ENCODE data around the gene EPS8. TPM values are rescaled to one million over a fixed set of nuclear protein-coding genes. Genes with fewer than 3 reads are reported as not detected.

Gene EPS8
- total and polyA plus RNA-seq, 12 donors, result 11.4 to 76.8 (median 26.7) TPM

DNA sequence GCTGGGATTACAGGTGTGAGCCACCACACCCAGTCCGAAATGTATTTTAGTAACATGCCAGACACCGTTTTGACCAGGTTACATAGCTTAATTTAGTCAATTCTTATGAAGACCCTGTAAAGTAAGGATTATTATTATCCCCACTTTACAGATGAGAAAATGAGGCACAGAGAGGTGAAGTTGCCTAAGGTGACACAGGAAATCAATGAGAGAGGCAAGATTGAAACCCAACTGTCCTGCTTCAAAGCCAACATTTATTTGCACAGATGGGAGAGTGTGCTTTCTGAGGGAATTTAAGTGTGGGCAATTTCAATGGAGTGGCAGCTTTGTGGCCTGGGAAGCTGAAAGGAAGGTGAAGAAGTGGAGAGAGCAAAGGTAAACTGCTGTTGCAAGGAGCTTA lies 19.1 kb upstream of the EPS8 start:
- intact Hi-C loops (cut with DNase I), result no loop called here
- Histone ChIP-seq H3K4me3 (no peak overlapping the region), H3K27ac (no peak overlapping the region), H3K27me3 (no peaks in the 10 kb centered on the region), H3K4me1 (replicated peaks in 1 of 2) (no peaks in the 10 kb centered on the region), H3K36me3 (replicated peaks in 1 of 2) (no peaks in the 10 kb centered on the region), H3K9me3 (replicated peaks in 1 of 3) (no peaks in the 10 kb centered on the region)
- 71 to 84% (median 76%) methylated on average over 2 of the region's 2 CpGs for WGBS, 4 donors
- TF ChIP-seq, protein P1, sequence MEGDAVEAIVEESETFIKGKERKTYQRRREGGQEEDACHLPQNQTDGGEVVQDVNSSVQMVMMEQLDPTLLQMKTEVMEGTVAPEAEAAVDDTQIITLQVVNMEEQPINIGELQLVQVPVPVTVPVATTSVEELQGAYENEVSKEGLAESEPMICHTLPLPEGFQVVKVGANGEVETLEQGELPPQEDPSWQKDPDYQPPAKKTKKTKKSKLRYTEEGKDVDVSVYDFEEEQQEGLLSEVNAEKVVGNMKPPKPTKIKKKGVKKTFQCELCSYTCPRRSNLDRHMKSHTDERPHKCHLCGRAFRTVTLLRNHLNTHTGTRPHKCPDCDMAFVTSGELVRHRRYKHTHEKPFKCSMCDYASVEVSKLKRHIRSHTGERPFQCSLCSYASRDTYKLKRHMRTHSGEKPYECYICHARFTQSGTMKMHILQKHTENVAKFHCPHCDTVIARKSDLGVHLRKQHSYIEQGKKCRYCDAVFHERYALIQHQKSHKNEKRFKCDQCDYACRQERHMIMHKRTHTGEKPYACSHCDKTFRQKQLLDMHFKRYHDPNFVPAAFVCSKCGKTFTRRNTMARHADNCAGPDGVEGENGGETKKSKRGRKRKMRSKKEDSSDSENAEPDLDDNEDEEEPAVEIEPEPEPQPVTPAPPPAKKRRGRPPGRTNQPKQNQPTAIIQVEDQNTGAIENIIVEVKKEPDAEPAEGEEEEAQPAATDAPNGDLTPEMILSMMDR (IDR thresholded peaks at IDR 0.05), result no peak
- no peak for TF ChIP-seq POLR2A (IDR thresholded peaks at IDR 0.05)
- no peak for DNase-seq

DNA sequence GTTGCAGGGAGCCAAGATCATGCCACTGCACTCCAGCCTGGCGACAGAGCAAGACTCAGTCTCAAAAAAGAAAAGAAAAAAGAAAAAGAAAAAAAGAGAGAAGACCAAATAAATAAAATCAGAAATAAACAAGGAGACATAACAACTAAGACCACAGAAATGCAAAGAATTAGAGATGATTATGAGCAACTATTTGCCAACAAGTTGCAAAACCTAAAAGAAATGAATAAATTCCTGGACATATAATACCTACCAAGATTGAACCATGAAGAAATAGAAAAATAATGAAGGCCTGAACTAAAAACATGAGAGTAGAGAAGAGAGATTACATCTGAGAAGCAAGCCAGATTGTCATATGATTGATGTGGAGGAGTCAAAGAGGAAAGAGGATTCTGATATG lies 17.6 kb upstream of the EPS8 start:
- no peak for DNase-seq
- 88 to 93% (median 91%) methylated on average over 1 of the region's 1 CpG for WGBS, 4 donors
- Histone ChIP-seq H3K36me3 (replicated peaks in 1 of 2) (no peaks in the 10 kb centered on the region), H3K4me3 (no peak overlapping the region), H3K9me3 (replicated peaks in 1 of 3) (no peaks in the 10 kb centered on the region), H3K4me1 (replicated peaks in 1 of 2) (no peaks in the 10 kb centered on the region), H3K27me3 (no peaks in the 10 kb centered on the region), H3K27ac (no peak overlapping the region)
- intact Hi-C loops (cut with DNase I), result no loop called here
- TF ChIP-seq, protein P1 (IDR thresholded peaks at IDR 0.05), result no peak
- no peak for TF ChIP-seq POLR2A (IDR thresholded peaks at IDR 0.05)

DNA sequence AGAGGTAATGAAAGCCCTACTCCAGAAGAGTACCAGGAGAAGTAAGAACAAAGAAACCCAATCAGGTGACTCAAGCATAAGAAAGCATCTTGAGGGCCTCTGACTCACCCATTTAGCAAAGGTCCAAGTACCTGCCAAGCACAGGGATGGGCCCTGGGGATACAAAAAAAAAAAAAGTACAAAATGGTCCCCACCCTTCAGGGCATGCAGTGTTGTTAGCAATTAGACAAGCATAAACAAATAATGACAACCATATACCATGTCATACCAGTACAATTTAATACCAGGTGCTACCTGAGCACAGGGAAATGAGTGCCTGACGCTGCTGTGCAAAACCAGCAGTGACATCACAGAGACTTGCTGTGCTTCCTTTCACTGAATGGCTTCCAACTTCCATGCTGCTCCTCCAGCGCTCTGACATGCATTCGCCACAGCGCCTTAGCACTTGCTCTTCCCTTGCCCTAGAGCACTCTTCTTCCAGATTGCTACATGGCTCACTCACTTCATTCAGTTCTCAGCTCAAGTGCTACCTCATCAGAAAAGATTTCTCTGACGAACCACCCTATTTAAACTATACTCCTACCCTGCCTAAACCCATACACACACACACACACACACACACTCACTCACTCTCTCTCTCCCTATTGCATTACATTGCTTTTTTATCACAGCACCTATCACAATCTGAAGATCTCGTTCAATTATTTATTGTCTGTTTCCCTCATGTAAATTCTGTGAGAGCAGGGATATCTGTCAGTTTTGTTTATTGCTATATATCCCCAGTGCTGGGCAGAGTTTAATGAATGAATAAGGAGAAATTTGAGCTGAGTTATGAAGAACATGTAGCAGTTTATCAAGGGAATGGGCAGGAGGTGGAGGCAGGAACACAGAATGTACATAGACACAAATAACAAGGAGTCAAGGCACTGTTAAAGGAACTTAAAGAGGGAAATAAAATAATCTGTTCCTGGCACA lies 12.9 kb upstream of the EPS8 start:
- intact Hi-C loops (cut with DNase I), result no loop called here
- 82 to 89% (median 85%) methylated on average over 6 of the region's 6 CpGs for WGBS, 4 donors
- no peak for DNase-seq
- TF ChIP-seq, protein P1 (IDR thresholded peaks at IDR 0.05), result no peak
- TF ChIP-seq POLR2A (IDR thresholded peaks at IDR 0.05), result no peak
- Histone ChIP-seq H3K27ac (no peak overlapping the region), H3K4me1 (replicated peaks in 1 of 2) (no peaks in the 10 kb centered on the region), H3K36me3 (replicated peaks in 1 of 2) (no peaks in the 10 kb centered on the region), H3K27me3 (no peaks in the 10 kb centered on the region), H3K9me3 (replicated peaks in 1 of 3) (no peaks in the 10 kb centered on the region), H3K4me3 (no peak overlapping the region)

DNA sequence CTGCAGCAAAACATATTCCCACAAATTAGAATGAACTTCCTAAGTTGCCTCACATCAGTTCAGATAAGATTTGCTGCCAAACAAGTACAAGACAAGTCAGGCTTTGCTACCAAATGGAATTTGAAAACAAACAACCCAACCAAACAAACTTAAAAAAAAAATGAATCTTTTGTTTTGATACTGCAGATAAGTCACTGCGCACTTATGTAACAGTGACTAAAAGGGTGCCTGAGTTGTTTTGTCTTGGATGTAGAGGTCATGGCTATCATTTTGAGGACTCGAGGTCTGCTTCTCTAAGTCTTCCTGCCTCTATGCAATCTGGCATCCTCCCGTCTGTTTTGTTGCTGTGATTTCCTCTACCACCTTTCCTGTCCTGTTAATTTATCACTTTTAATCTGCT lies 11.1 kb upstream of the EPS8 start:
- Histone ChIP-seq H3K4me3 (no peak overlapping the region), H3K27me3 (no peaks in the 10 kb centered on the region), H3K36me3 (replicated peaks in 1 of 2) (no peaks in the 10 kb centered on the region), H3K4me1 (replicated peaks in 1 of 2) (no peaks in the 10 kb centered on the region), H3K9me3 (replicated peaks in 1 of 3) (no peaks in the 10 kb centered on the region), H3K27ac (no peak overlapping the region)
- 39 to 61% (median 50%) methylated on average over 3 of the region's 3 CpGs for WGBS, 4 donors
- intact Hi-C loops (cut with DNase I), result no loop called here
- TF ChIP-seq POLR2A (IDR thresholded peaks at IDR 0.05), result no peak
- TF ChIP-seq, protein P1 (IDR thresholded peaks at IDR 0.05), result no peak
- no peak for DNase-seq

Data from adrenal gland (tissue), 12 donors.